Thyroid gland (tissue), 4 donors: Measurements from ENCODE around the gene ATP5F1D.

ENCODE experiments used
- POLR2A ChIP-seq, 2 donors: fragments of 450-650 bp; IDR thresholded peaks; one replicate each; pipeline ENCODE4 v1.6.1; 2017; ENCODE audit warnings: antibody characterized with exemption in 2 of 2, mild to moderate bottlenecking in 2 of 2, moderate library complexity in 1 of 2
- TF ChIP-seq, protein P1 (sequence below), 6 experiments: fragments of 200-600 bp in 3 of 6; fragments of 450-650 bp in 3 of 6; sonication (generic) in 3 of 6; IDR thresholded peaks; one replicate each; pipeline ENCODE4 v1.5.1; 2016 to 2019; ENCODE audit warnings: antibody characterized with exemption in 6 of 6, mild to moderate bottlenecking in 2 of 6, inconsistent platforms in 1 of 6, moderate library complexity in 1 of 6

DNA sequence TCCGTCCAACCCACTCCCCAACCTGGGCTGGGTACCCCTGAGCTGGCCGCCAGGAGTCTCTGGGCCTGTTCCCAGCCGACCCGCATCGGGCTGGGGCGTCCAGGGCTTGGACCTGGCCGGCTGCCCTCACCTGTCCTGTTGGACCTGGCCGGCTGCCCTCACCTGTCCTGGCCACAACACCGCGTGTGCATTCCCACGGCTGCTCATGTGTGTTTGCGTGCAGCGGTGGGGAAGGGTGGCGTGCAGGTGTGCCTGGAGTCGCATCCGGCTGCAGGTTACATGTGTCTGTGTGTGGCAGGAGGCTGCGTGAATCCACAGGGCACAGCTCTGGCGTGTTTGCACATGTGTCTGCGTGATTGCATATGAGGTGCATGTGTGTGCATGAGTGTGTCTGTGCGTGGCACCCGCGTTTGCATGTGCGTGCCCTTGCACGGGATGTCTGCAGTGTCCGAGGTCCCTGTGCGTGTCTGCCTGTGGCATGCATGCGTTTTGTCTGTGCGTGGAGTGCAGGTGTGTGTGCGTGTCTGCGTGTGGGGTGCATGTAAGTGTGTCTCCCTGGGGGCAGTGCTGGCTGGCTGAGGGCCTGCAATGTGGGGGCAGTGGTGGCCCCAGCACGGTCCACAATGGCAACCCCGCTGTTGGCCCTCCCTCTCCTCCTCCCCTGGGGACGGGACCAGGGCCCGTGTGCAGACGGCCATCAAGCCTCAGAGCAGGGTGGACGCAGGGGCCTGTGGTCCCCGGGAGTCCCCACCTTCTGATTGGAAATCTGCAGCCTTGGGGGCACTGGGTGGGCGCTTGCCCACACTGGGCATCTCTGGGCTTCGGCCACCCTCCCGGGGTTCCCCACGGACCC lies 47.5 kb downstream of the ATP5F1D start:
- TF ChIP-seq, protein P1, sequence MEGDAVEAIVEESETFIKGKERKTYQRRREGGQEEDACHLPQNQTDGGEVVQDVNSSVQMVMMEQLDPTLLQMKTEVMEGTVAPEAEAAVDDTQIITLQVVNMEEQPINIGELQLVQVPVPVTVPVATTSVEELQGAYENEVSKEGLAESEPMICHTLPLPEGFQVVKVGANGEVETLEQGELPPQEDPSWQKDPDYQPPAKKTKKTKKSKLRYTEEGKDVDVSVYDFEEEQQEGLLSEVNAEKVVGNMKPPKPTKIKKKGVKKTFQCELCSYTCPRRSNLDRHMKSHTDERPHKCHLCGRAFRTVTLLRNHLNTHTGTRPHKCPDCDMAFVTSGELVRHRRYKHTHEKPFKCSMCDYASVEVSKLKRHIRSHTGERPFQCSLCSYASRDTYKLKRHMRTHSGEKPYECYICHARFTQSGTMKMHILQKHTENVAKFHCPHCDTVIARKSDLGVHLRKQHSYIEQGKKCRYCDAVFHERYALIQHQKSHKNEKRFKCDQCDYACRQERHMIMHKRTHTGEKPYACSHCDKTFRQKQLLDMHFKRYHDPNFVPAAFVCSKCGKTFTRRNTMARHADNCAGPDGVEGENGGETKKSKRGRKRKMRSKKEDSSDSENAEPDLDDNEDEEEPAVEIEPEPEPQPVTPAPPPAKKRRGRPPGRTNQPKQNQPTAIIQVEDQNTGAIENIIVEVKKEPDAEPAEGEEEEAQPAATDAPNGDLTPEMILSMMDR (IDR thresholded peaks at IDR 0.05): no peak
- no peak for TF ChIP-seq POLR2A (IDR thresholded peaks at IDR 0.05)
